Transverse colon (tissue), 4 donors: ENCODE results near the gene EBF3. TPM values are rescaled to one million over a fixed set of nuclear protein-coding genes. Genes with fewer than 3 reads are reported as not detected.

Experiments used
- DNase-seq: peaks from one replicate; pipeline ENCODE4 v3.0.0-alpha.2; 2019
- H3K27ac ChIP-seq, 4 donors: fragments of 200-600 bp; sonication (generic); 2 replicates each; pipeline ENCODE4 v1.5.1; 2016 to 2018; ENCODE audit warnings: inconsistent platforms in 4 of 4
- H3K27me3 ChIP-seq: fragments of 200-600 bp; sonication (generic); 2 replicates; pipeline ENCODE4 v1.5.1; 2017; ENCODE audit warnings: inconsistent platforms
- H3K36me3 ChIP-seq, 4 donors: fragments of 200-600 bp; sonication (generic); 2 replicates each; pipeline ENCODE4 v1.5.1; 2017 to 2019; ENCODE audit warnings: inconsistent platforms in 4 of 4
- H3K4me1 ChIP-seq, 4 donors: fragments of 200-600 bp; sonication (generic); 2 replicates each; pipeline ENCODE4 v1.5.1; 2017 to 2020; ENCODE audit warnings: inconsistent platforms in 4 of 4
- H3K4me3 ChIP-seq, 4 donors: fragments of 200-600 bp; sonication (generic); 1 replicate in 1 of 4; 2 replicates in 3 of 4; pipeline versions ENCODE4 v1.5.1 to v1.6.1; 2017 to 2019; ENCODE audit warnings: inconsistent platforms in 4 of 4
- H3K9me3 ChIP-seq, 2 donors: fragments of 200-600 bp; sonication (generic); 2 replicates each; pipeline ENCODE4 v1.5.1; 2017 to 2019; ENCODE audit warnings: inconsistent platforms in 2 of 2
- CTCF ChIP-seq, 5 experiments: fragments of 200-600 bp in 3 of 5; fragments of 450-650 bp in 2 of 5; sonication (generic) in 3 of 5; IDR thresholded peaks; 1 replicate in 2 of 5; 2 replicates in 3 of 5; pipeline ENCODE4 v1.5.1; 2016 to 2017; ENCODE audit warnings: antibody characterized with exemption in 5 of 5, inconsistent platforms in 3 of 5, mild to moderate bottlenecking in 2 of 5, moderate library complexity in 1 of 5
- EP300 ChIP-seq: sonication (generic); formaldehyde crosslinking; IDR thresholded peaks from one replicate; pipeline ENCODE4 v1.6.1; 2017; ENCODE audit warnings: antibody characterized with exemption, low read depth
- POLR2A ChIP-seq: fragments of 450-650 bp; IDR thresholded peaks from one replicate; pipeline ENCODE4 v1.6.1; 2016; ENCODE audit warnings: antibody characterized with exemption, mild to moderate bottlenecking, moderate library complexity
- POLR2AphosphoS5 ChIP-seq, 3 donors: sonication (generic); formaldehyde crosslinking; IDR thresholded peaks; one replicate each; pipeline ENCODE4 v1.6.1; 2016; ENCODE audit warnings: antibody characterized with exemption in 3 of 3
- WGBS, 2 donors: methylation state at CpG; one replicate each; pipeline ENCODE4 v1.1.5; 2018; ENCODE audit warnings: low coverage in 1 of 2; 5-methylcytosine and 5-hydroxymethylcytosine counted together
- in situ Hi-C, 4 donors: fragments of 200-750 bp; cut with MboI; loops; one replicate each; pipeline versions ENCODE4 v1.15.0 to v1.15.1; 2017; ENCODE audit warnings: low sequenced_read_pairs in 3 of 4, low pct_ligation_motif_present in 1 of 4, low pct_unique_long_range_greater_than_20kb in 1 of 4
- intact Hi-C: fragments of 100-400 bp; cut with DNase I; formaldehyde crosslinking; loops from one replicate; pipeline ENCODE4 v1.15.1; 2023; ENCODE audit warnings: low total_unique reads
- total RNA-seq, 4 donors: library from RNA; depleted of rRNA; stranded (reverse); fragments of >200 nt; gene quantifications; one replicate each; pipeline ENCODE4 v1.1.0, GENCODE V29; 2016

Gene EBF3
- total RNA-seq, 4 donors from 2014 or later: 0.37 to 6.6 (median 1.0) TPM

- H3K36me3 ChIP-seq: no peaks in the 10 kb centered on the region
- peaks cover 5% of the 10 kb centered on the region for H3K27me3 ChIP-seq
- intact Hi-C loops: no loop called here
- DNase-seq: no peak
- WGBS, 2 donors: 91 to 94% methylated on average over 8 to 19 of the region's 19 CpGs
- H3K4me1 ChIP-seq: peaks cover 0 to 13% (median 6%) of the 10 kb centered on the region in 4 donors
- in situ Hi-C loops: no loop called here
- H3K9me3 ChIP-seq: no peaks in the 10 kb centered on the region
- no peak overlapping the region for H3K27ac ChIP-seq
- TF ChIP-seq EP300 (no peak), POLR2A (no peak), CTCF (IDR thresholded peaks at IDR 0.05) (no peak), POLR2AphosphoS5 (IDR thresholded peaks at IDR 0.05) (no peak)
- H3K4me3 ChIP-seq: no peak overlapping the region
These were observed 106.7 kb downstream of the EBF3 start for GRCh38 chr10:129857242-129857960.

- Histone ChIP-seq H3K27me3 (peaks cover 5% of the 10 kb centered on the region), H3K36me3 (no peaks in the 10 kb centered on the region), H3K4me1 (peaks cover 0 to 13% (median 6%) of the 10 kb centered on the region in 4 donors), H3K4me3 (no peak overlapping the region), H3K27ac (no peak overlapping the region), H3K9me3 (no peaks in the 10 kb centered on the region)
- TF ChIP-seq EP300: no peak
- TF ChIP-seq POLR2AphosphoS5 (IDR thresholded peaks at IDR 0.05): no peak
- TF ChIP-seq POLR2A: no peak
- TF ChIP-seq CTCF (IDR thresholded peaks at IDR 0.05): no peak
- in situ Hi-C loops (no loop called here), intact Hi-C loops (no loop called here)
- no peak for DNase-seq
- 63 to 71% methylated on average over 4 to 7 of the region's 7 CpGs for WGBS, 2 donors
These were observed 108.1 kb downstream of the EBF3 start for GRCh38 chr10:129855836-129856563.

- H3K4me1 ChIP-seq: peaks cover 0 to 13% (median 6%) of the 10 kb centered on the region in 4 donors
- intact Hi-C loops (no loop called here), in situ Hi-C loops (no loop called here)
- DNase-seq: no peak
- no peak overlapping the region for H3K27ac ChIP-seq
- H3K36me3 ChIP-seq: no peaks in the 10 kb centered on the region
- H3K4me3 ChIP-seq: no peak overlapping the region
- TF ChIP-seq POLR2A (no peak), POLR2AphosphoS5 (IDR thresholded peaks at IDR 0.05) (no peak), CTCF (IDR thresholded peaks at IDR 0.05) (no peak), EP300 (no peak)
- H3K27me3 ChIP-seq: peaks cover 5% of the 10 kb centered on the region
- 47 to 71% methylated on average over 13 to 31 of the region's 31 CpGs for WGBS, 2 donors
- no peaks in the 10 kb centered on the region for H3K9me3 ChIP-seq
These were observed 109.0 kb downstream of the EBF3 start for GRCh38 chr10:129854796-129855705.

- 75 to 76% methylated on average over 6 to 10 of the region's 10 CpGs for WGBS, 2 donors
- no peaks in the 10 kb centered on the region for H3K9me3 ChIP-seq
- in situ Hi-C loops (no loop called here), intact Hi-C loops (no loop called here)
- H3K27ac ChIP-seq: no peak overlapping the region
- DNase-seq: no peak
- TF ChIP-seq POLR2A (no peak), CTCF (IDR thresholded peaks at IDR 0.05) (no peak), EP300 (no peak), POLR2AphosphoS5 (IDR thresholded peaks at IDR 0.05) (no peak)
- no peak overlapping the region for H3K4me3 ChIP-seq
- H3K27me3 ChIP-seq: peaks cover 5% of the 10 kb centered on the region
- peaks cover 0 to 13% (median 6%) of the 10 kb centered on the region in 4 donors for H3K4me1 ChIP-seq
- no peaks in the 10 kb centered on the region for H3K36me3 ChIP-seq
These were observed 109.9 kb downstream of the EBF3 start for GRCh38 chr10:129854158-129854557.
